ENCODE measurements around the gene ART1. TPM values are rescaled to one million over a fixed set of nuclear protein-coding genes. Genes with fewer than 3 reads are reported as not detected.

The ART1 gene
- total and polyA plus RNA-seq, 2 experiments from 2014 or later = not detected

GRCh38 chr11:3712274-3712673 is 67.3 kb downstream of the ART1 start:
- H3K9ac ChIP-seq = no peak overlapping the region
- no peaks in the 10 kb centered on the region for H3K27me3 ChIP-seq (replicated peaks; ENCODE audit: insufficient read depth)
- in situ Hi-C loops (cut with MboI) = no loop called here
- 85 to 89% methylated on average over 6 of the region's 6 CpGs for WGBS, 2 experiments (ENCODE audit: low coverage in 1 of 2, low lambda C conversion rate in 2 of 2, missing lambda C conversion rate in 2 of 2)
- H2AFZ ChIP-seq = no peak overlapping the region
- H3K36me3 ChIP-seq (ENCODE audit: low read depth) = peaks cover 73% of the 10 kb centered on the region
- H3K27ac ChIP-seq = no peak overlapping the region
- H4K20me1 ChIP-seq (ENCODE audit: insufficient read depth) = no peaks in the 10 kb centered on the region
- no peaks in the 10 kb centered on the region for H3K9me2 ChIP-seq (ENCODE audit: insufficient read depth)
- peaks cover 16% of the 10 kb centered on the region; the same call in 1 of the 2 replicates for H3F3A ChIP-seq (ENCODE audit: insufficient read depth)
- TF ChIP-seq EZH2phosphoT487 (IDR thresholded peaks at IDR 0.05; ENCODE audit: insufficient read depth, low read depth) = no peak
- no peak for TF ChIP-seq EZH2 (IDR thresholded peaks at IDR 0.05; ENCODE audit: insufficient read depth, poor library complexity, severe bottlenecking)
- no peak for DNase-seq
- H3K4me3 ChIP-seq = no peak overlapping the region
- H3K4me2 ChIP-seq (ENCODE audit: unreplicated experiment) = no peak overlapping the region
- no peaks in the 10 kb centered on the region for H3K9me3 ChIP-seq (ENCODE audit: low read depth)
- peaks cover 42% of the 10 kb centered on the region for H3K79me2 ChIP-seq (ENCODE audit: insufficient read depth)
- H3K4me1 ChIP-seq (ENCODE audit: insufficient read depth) = peaks cover 19% of the 10 kb centered on the region

Small RNAs within 50 kb of the gene (small RNA-seq; reads per million reads assigned to genes)
- not detected for gene RF00019 (ENCODE audit: low read depth, low replicate concordance)

Other genes starting within 250 kb of the ART1 start
- gene ART5, start 3.1 kb upstream of the ART1 start, total RNA-seq (2014; rRNA removed; shearing (Covaris generic)) = not detected in 2 replicates
- 0.23 TPM in 1 of 2 replicates, not detected in the other for gene ART5, start 3.1 kb upstream of the ART1 start, polyA plus RNA-seq (2016; fragmentation: Nextera tagmentation; extraction: Ambion mirVana)
- 0.51 and 0.65 TPM in 2 replicates for gene CHRNA10, start 26.3 kb downstream of the ART1 start, total RNA-seq (2014; rRNA removed; shearing (Covaris generic))
- 0.28 and 0.44 TPM in 2 replicates for gene CHRNA10, start 26.3 kb downstream of the ART1 start, polyA plus RNA-seq (2016; fragmentation: Nextera tagmentation; extraction: Ambion mirVana)
- gene NUP98, start 152.4 kb downstream of the ART1 start, total RNA-seq (2014; rRNA removed; shearing (Covaris generic)) = 79.3 and 142 TPM in 2 replicates
- gene NUP98, start 152.4 kb downstream of the ART1 start, polyA plus RNA-seq (2016; fragmentation: Nextera tagmentation; extraction: Ambion mirVana) = 25.6 and 30.5 TPM in 2 replicates
- gene PGAP2, start 163.4 kb downstream of the ART1 start, total RNA-seq (2014; rRNA removed; shearing (Covaris generic)) = 10.1 and 19.0 TPM in 2 replicates
- gene PGAP2, start 163.4 kb downstream of the ART1 start, polyA plus RNA-seq (2016; fragmentation: Nextera tagmentation; extraction: Ambion mirVana) = 14.7 and 17.8 TPM in 2 replicates
- gene RHOG, start 195.8 kb downstream of the ART1 start, total RNA-seq (2014; rRNA removed; shearing (Covaris generic)) = 42.0 and 45.5 TPM in 2 replicates
- 59.5 and 61.4 TPM in 2 replicates for gene RHOG, start 195.8 kb downstream of the ART1 start, polyA plus RNA-seq (2016; fragmentation: Nextera tagmentation; extraction: Ambion mirVana)
- 24.6 and 63.4 TPM in 2 replicates for gene STIM1, start 210.5 kb downstream of the ART1 start, total RNA-seq (2014; rRNA removed; shearing (Covaris generic))
- 22.0 and 22.3 TPM in 2 replicates for gene STIM1, start 210.5 kb downstream of the ART1 start, polyA plus RNA-seq (2016; fragmentation: Nextera tagmentation; extraction: Ambion mirVana)